OCI-LY7 (cell line): ENCODE results near the gene PLK2.

Experiments
- CTCF ChIP-seq: fragments of 200-600 bp; sonication (generic); conservative IDR thresholded peaks from 2 replicates; pipeline ENCODE4 v1.5.1; 2014; ENCODE audit warnings: mild to moderate bottlenecking, antibody characterized with exemption, low read length, moderate library complexity, mixed read lengths
- EZH2phosphoT487 ChIP-seq: fragments of 200-600 bp; sonication (generic); IDR thresholded peaks from 2 replicates; pipeline ENCODE4 v1.6.1; 2018; ENCODE audit warnings: low read depth, borderline replicate concordance, mild to moderate bottlenecking, mixed run types, antibody characterized with exemption, low read length, moderate library complexity, mixed read lengths

GRCh38 chr5:58504766-58505165 is 44.9 kb upstream of the PLK2 start:
- no peak for TF ChIP-seq CTCF
- TF ChIP-seq EZH2phosphoT487 = no peak
